GM12873 (cell line): ENCODE data around the gene TXNDC15.

Experiments used
- CTCF ChIP-seq: IDR thresholded peaks from 2 replicates; pipeline ENCODE4 v1.5.1; 2012; ENCODE audit warnings: low read depth, mild to moderate bottlenecking, moderate library complexity, low read length, control low read depth; ENCODE audit not compliant: insufficient read depth; ENCODE audit errors: missing control alignments

TXNDC15 gene

DNA sequence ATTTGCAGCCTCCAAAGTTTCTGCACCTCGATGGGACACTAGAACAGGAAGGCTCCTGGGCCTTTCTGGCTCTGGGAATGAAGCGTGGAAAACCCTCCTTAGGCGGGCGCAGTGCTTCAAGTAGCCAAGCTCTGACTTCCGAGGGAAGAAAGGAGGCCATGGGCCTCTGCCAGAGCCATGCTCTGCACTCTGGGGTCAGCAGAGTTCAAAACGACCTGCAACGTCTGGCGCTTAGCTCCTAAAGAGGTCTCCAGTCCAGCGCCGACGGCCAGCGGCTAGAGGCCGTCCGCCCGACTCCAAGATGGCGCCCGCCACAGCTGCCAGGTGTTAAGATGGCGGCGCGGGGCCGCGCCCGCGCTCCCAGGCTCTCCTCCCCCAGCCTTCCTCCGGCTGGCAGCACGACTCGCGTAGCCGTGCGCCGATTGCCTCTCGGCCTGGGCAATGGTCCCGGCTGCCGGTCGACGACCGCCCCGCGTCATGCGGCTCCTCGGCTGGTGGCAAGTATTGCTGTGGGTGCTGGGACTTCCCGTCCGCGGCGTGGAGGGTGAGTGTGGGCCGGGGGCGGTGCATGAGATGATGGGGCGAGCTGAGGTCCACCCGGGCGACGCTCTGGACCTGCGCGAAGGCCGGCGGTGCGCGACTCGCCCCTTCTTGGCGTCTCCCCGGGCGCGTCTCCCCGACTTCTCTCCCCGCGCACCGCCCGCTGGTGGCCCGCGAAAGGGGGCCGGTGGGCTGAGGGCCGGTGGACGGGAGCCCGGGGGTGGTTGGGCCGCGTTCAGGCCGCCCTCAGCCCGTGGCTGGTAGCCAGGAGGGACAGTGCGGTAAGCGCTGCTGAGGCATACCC is at the start of gene TXNDC15:
TXNDC15 (plus strand) TSS at position 385 of the 844 bp plus-strand sequence; CDS start at position 442, 57 bp downstream.
- TF ChIP-seq CTCF: no peak

GRCh38 chr5:134824681-134825080 is 49.5 kb upstream of the TXNDC15 start:
- no peak for TF ChIP-seq CTCF

DNA sequence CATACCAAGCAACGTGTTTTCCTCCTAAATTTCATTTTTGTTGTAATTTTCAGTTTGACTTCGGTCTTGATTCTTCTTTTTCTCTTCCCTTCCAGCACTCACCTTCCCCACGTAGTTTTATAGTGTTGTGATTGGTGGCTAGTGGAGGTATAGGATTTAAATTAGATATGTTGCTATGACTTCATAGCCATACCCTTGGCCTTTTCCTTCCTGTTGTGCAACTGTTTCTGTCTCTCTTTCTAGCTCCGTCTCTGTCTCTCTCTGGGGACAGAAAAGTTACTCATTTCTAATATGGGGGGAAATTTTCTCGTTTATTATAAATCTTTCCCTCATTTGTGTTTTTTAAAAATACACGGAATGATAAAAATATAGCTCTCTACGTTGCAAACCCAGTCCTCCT is 49.0 kb upstream of the TXNDC15 start:
- TF ChIP-seq CTCF: no peak

GRCh38 chr5:134833340-134834032 is 40.7 kb upstream of the TXNDC15 start:
- no peak for TF ChIP-seq CTCF

DNA sequence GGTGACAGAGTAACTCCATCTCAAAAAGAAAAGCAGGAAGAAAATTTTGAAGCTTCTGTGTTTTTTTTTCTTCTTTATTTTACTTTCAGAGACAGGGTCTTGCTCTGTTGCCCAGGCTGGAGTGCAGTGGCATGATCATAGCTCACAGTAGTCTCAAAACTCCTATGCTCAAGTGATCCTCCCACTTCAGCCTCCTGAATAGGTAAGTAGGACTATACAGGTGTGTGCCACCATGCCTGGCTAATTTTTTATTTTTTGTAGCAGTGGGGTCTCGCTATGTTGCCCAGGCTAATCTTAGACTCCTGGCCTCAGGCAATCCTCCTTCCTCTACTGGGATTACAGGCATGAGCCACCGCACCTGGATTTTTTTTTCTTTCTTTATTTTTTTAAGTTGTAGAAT is 38.5 kb upstream of the TXNDC15 start:
- TF ChIP-seq CTCF: no peak

- TF ChIP-seq CTCF: no peak
Measured at GRCh38 chr5:134837530-134838181, 36.5 kb upstream of the TXNDC15 start.

DNA sequence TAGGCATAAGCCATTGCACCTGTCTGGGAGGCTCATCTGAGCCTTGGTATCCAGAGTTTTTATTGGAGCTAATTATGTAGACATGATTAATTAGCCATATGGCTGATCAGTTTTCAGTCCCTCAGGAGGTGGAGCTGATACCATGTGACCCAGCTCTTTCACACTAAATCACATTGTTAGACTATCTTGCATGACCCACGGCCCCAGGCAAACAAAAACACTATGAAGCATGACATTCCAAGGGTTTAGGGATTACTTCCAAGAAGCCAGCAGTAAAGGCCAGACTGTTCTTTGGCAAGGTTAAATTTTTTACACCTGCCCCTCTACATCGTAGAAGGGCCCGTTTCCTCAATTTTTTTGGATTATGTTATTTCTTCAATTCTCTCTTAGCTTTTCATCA is 33.4 kb upstream of the TXNDC15 start:
- TF ChIP-seq CTCF: no peak
